ENCODE results near the gene RABGAP1L. TPM values are rescaled to one million over a fixed set of nuclear protein-coding genes. Genes with fewer than 3 reads are reported as not detected.
A peak's percentile ranks its signal among the peaks of the same experiment; 100 is the strongest.

Gene RABGAP1L
- total RNA-seq, 2 experiments from 2014 or later = 98.1 to 158 TPM

GRCh38 chr1:174519844-174520243, 360.5 kb downstream of the RABGAP1L start:
- Histone ChIP-seq H3K4me3 (ENCODE audit: low read depth, low read length, poor library complexity, severe bottlenecking) (no peak overlapping the region), H3K4me1 (ENCODE audit: insufficient read depth, low read length, poor library complexity, severe bottlenecking) (peaks cover 10% of the 10 kb centered on the region), H3K27ac (ENCODE audit: low read depth, low read length, poor library complexity, severe bottlenecking) (no peak overlapping the region), H3K79me2 (ENCODE audit: insufficient read depth, low read depth, low read length) (no peaks in the 10 kb centered on the region), H3K9me3 (ENCODE audit: low read length) (no peaks in the 10 kb centered on the region), H3K9me2 (ENCODE audit: insufficient read depth, low read length) (no peaks in the 10 kb centered on the region), H2AFZ (ENCODE audit: low read length) (no peak overlapping the region), H3K36me3 (ENCODE audit: insufficient read depth, low read length) (no peaks in the 10 kb centered on the region; the same call in 1 of the 2 replicates), H4K20me1 (ENCODE audit: insufficient read depth, low read length) (no peaks in the 10 kb centered on the region), H3K4me2 (ENCODE audit: low read length) (peak overlapping the region; percentile 46)
- TF ChIP-seq CTCF (conservative IDR thresholded peaks at IDR 0.05; ENCODE audit: low read length) = no peak
- TF ChIP-seq EZH2phosphoT487 (IDR thresholded peaks at IDR 0.05; ENCODE audit: borderline replicate concordance, low read depth, low read length) = no peak
- no TSS peak for BruUV-seq (replicated peaks)
- DNase-seq (ENCODE audit: low spot score) = peak; percentile 24
- POLR2A ChIA-PET = no interaction called here
- intact Hi-C loops (cut with micrococcal nuclease; ENCODE audit: unreplicated experiment) = no loop called here
- CTCF ChIA-PET (ENCODE audit: unreplicated experiment) = no interaction called here

- no peak overlapping the region for H2AFZ ChIP-seq (ENCODE audit: low read length)
- POLR2A ChIA-PET = no interaction called here
- CTCF ChIA-PET (ENCODE audit: unreplicated experiment) = no interaction called here
- H3K79me2 ChIP-seq (ENCODE audit: insufficient read depth, low read depth, low read length) = no peaks in the 10 kb centered on the region
- H3K4me3 ChIP-seq (ENCODE audit: low read depth, low read length, poor library complexity, severe bottlenecking) = no peak overlapping the region
- no TSS peak for BruUV-seq (replicated peaks)
- no peaks in the 10 kb centered on the region; the same call in 1 of the 2 replicates for H3K36me3 ChIP-seq (ENCODE audit: insufficient read depth, low read length)
- no peak overlapping the region for H3K27ac ChIP-seq (ENCODE audit: low read depth, low read length, poor library complexity, severe bottlenecking)
- H4K20me1 ChIP-seq (ENCODE audit: insufficient read depth, low read length) = no peaks in the 10 kb centered on the region
- no peak overlapping the region for H3K4me2 ChIP-seq (ENCODE audit: low read length)
- H3K9me2 ChIP-seq (ENCODE audit: insufficient read depth, low read length) = no peaks in the 10 kb centered on the region
- no peak for DNase-seq (ENCODE audit: low spot score)
- TF ChIP-seq EZH2phosphoT487 (IDR thresholded peaks at IDR 0.05; ENCODE audit: borderline replicate concordance, low read depth, low read length) = no peak
- TF ChIP-seq CTCF (conservative IDR thresholded peaks at IDR 0.05; ENCODE audit: low read length) = no peak
- intact Hi-C loops (cut with micrococcal nuclease; ENCODE audit: unreplicated experiment) = no loop called here
- no peaks in the 10 kb centered on the region for H3K4me1 ChIP-seq (ENCODE audit: insufficient read depth, low read length, poor library complexity, severe bottlenecking)
- H3K9me3 ChIP-seq (ENCODE audit: low read length) = peaks cover 10% of the 10 kb centered on the region; the same call in 1 of the 2 replicates
Observed at GRCh38 chr1:174531751-174532150, 372.4 kb downstream of the RABGAP1L start.

- H3K36me3 ChIP-seq (ENCODE audit: insufficient read depth, low read length) = no peaks in the 10 kb centered on the region
- no peak overlapping the region for H3K4me3 ChIP-seq (ENCODE audit: low read depth, low read length, poor library complexity, severe bottlenecking)
- no TSS peak for BruUV-seq (replicated peaks)
- intact Hi-C loops (cut with micrococcal nuclease; ENCODE audit: unreplicated experiment) = no loop called here
- no peak for DNase-seq (ENCODE audit: low spot score)
- ChIA-PET POLR2A (interaction anchor here (0.6 to 0.8 kb wide), 2 partner anchors 15 to 52 kb away, joined by 3 read pairs; no protein-coding TSS in a partner anchor), CTCF (ENCODE audit: unreplicated experiment) (no interaction called here)
- no peak overlapping the region for H3K27ac ChIP-seq (ENCODE audit: low read depth, low read length, poor library complexity, severe bottlenecking)
- no peak overlapping the region for H2AFZ ChIP-seq (ENCODE audit: low read length)
- H3K4me1 ChIP-seq (ENCODE audit: insufficient read depth, low read length, poor library complexity, severe bottlenecking) = no peaks in the 10 kb centered on the region
- no peaks in the 10 kb centered on the region for H3K9me2 ChIP-seq (ENCODE audit: insufficient read depth, low read length)
- H3K79me2 ChIP-seq (ENCODE audit: insufficient read depth, low read depth, low read length) = no peaks in the 10 kb centered on the region
- H4K20me1 ChIP-seq (ENCODE audit: insufficient read depth, low read length) = no peaks in the 10 kb centered on the region
- H3K9me3 ChIP-seq (ENCODE audit: low read length) = peaks cover 10% of the 10 kb centered on the region; the same call in 1 of the 2 replicates
- H3K4me2 ChIP-seq (ENCODE audit: low read length) = no peak overlapping the region
- no peak for TF ChIP-seq EZH2phosphoT487 (IDR thresholded peaks at IDR 0.05; ENCODE audit: borderline replicate concordance, low read depth, low read length)
- TF ChIP-seq CTCF (conservative IDR thresholded peaks at IDR 0.05; ENCODE audit: low read length) = no peak
Observed at GRCh38 chr1:174534789-174535188, 375.5 kb downstream of the RABGAP1L start.

Measured in OCI-LY7 (cell line).